Common myeloid progenitor, CD34-positive (primary cell): Measurements from ENCODE around the gene HOMER1.
"Not testable (repeated sequence)": the region's sequence is repeated elsewhere in the genome, so short reads cannot be mapped to it uniquely, and the experiment has no call there.

Experiments
- CTCF ChIA-PET: fragments of 350-600 bp; sonication (Branson Sonifier 250); formaldehyde crosslinking; loops from one replicate; lab custom pipeline; 2021; ENCODE audit warnings: antibody characterized with exemption; lab: Charles Lee
- POLR2A ChIA-PET: fragments of 350-600 bp; sonication (Branson Sonifier 250); formaldehyde crosslinking; loops from one replicate; lab custom pipeline; 2021; ENCODE audit warnings: antibody characterized with exemption; lab: Charles Lee
- DNase-seq, 3 donors: peaks; one replicate each; pipeline versions ENCODE4 v3.0.0 to v3.0.0-alpha.2; 2013
- H3K27ac ChIP-seq, 2 experiments: 1 replicate in 1 of 2; 2 replicates in 1 of 2; pipeline ENCODE4 v1.7.0; 2013; ENCODE audit warnings: inconsistent platforms in 2 of 2, low read length in 2 of 2, mild to moderate bottlenecking in 2 of 2, low read depth in 1 of 2, moderate library complexity in 1 of 2; ENCODE audit not compliant: severe bottlenecking in 2 of 2, insufficient read depth in 1 of 2, poor library complexity in 1 of 2
- H3K27me3 ChIP-seq, 5 experiments: replicated peaks in 2 of 5; 1 replicate in 3 of 5; 2 replicates in 2 of 5; pipeline versions ENCODE4 v1.6.1 to v1.7.0; 2013; ENCODE audit warnings: low read length in 4 of 5, mild to moderate bottlenecking in 2 of 5, moderate library complexity in 2 of 5, inconsistent platforms in 1 of 5; ENCODE audit not compliant: insufficient read depth in 5 of 5, control insufficient read depth in 4 of 5
- H3K36me3 ChIP-seq, 4 experiments: 1 replicate in 2 of 4; 2 replicates in 2 of 4; pipeline versions ENCODE4 v1.6.1 to v1.7.0; 2013; ENCODE audit warnings: low read length in 3 of 4, control low read depth in 1 of 4, mild to moderate bottlenecking in 1 of 4; ENCODE audit not compliant: control insufficient read depth in 4 of 4, insufficient read depth in 4 of 4
- H3K4me1 ChIP-seq, 4 experiments: 1 replicate in 3 of 4; 2 replicates in 1 of 4; pipeline versions ENCODE4 v1.6.1 to v1.7.1; 2013; ENCODE audit warnings: low read length in 3 of 4, mild to moderate bottlenecking in 3 of 4, control low read depth in 1 of 4, inconsistent platforms in 1 of 4, moderate library complexity in 1 of 4; ENCODE audit not compliant: control insufficient read depth in 4 of 4, insufficient read depth in 4 of 4; ENCODE audit errors: control extremely low read depth in 1 of 4
- H3K4me3 ChIP-seq, 7 experiments: 1 replicate in 4 of 7; 2 replicates in 3 of 7; pipeline versions ENCODE4 v1.5.1 to v1.7.0; 2013; ENCODE audit warnings: mild to moderate bottlenecking in 7 of 7, low read length in 6 of 7, moderate library complexity in 6 of 7, inconsistent platforms in 2 of 7, low read depth in 2 of 7, control low read depth in 1 of 7; ENCODE audit not compliant: insufficient read depth in 4 of 7, control insufficient read depth in 1 of 7; ENCODE audit errors: extremely low read depth in 1 of 7
- H3K9me3 ChIP-seq, 5 experiments: 1 replicate in 4 of 5; 2 replicates in 1 of 5; pipeline versions ENCODE4 v1.6.1 to v1.7.1; 2013; ENCODE audit warnings: low read length in 4 of 5, mild to moderate bottlenecking in 2 of 5, inconsistent platforms in 1 of 5, low read depth in 1 of 5, moderate library complexity in 1 of 5; ENCODE audit not compliant: control insufficient read depth in 4 of 5, insufficient read depth in 2 of 5; ENCODE audit errors: control extremely low read depth in 1 of 5
- WGBS: methylation state at CpG from one replicate; pipeline ENCODE4 v1.1.5; 2013; ENCODE audit not compliant: insufficient coverage; 5-methylcytosine and 5-hydroxymethylcytosine counted together

HOMER1 gene

GRCh38 chr5:79392776-79393175 is 121.2 kb downstream of the HOMER1 start:
- ChIA-PET CTCF (no interaction called here), POLR2A (no interaction called here)
- Histone ChIP-seq H3K36me3 (no peaks in the 10 kb centered on the region), H3K27ac (no peak overlapping the region), H3K9me3 (no peaks in the 10 kb centered on the region), H3K4me3 (no peak overlapping the region), H3K27me3 (no peaks in the 10 kb centered on the region), H3K4me1 (no peaks in the 10 kb centered on the region)
- no peak for DNase-seq
- WGBS, result no CpG with 5 or more reads among the region's 2 CpGs

GRCh38 chr5:79386679-79387078 is 127.3 kb downstream of the HOMER1 start:
- Histone ChIP-seq H3K36me3 (no peaks in the 10 kb centered on the region), H3K4me1 (no peaks in the 10 kb centered on the region), H3K27ac (no peak overlapping the region), H3K27me3 (no peaks in the 10 kb centered on the region), H3K4me3 (no peak overlapping the region), H3K9me3 (peaks cover under 1 to 10% (median 5%) of the 10 kb centered on the region in 5 experiments)
- DNase-seq, result no peak
- ChIA-PET CTCF (no interaction called here), POLR2A (no interaction called here)
- WGBS, result no CpG with 5 or more reads among the region's 1 CpG

GRCh38 chr5:79385126-79385525 is 128.8 kb downstream of the HOMER1 start:
- peaks cover 2 to 24% (median 8%) of the 10 kb centered on the region in 5 experiments for H3K9me3 ChIP-seq
- CTCF ChIA-PET, DNase-seq, H3K27ac ChIP-seq, H3K36me3 ChIP-seq, H3K27me3 ChIP-seq, H3K4me1 ChIP-seq, POLR2A ChIA-PET, H3K4me3 ChIP-seq: not testable (repeated sequence)

DNA sequence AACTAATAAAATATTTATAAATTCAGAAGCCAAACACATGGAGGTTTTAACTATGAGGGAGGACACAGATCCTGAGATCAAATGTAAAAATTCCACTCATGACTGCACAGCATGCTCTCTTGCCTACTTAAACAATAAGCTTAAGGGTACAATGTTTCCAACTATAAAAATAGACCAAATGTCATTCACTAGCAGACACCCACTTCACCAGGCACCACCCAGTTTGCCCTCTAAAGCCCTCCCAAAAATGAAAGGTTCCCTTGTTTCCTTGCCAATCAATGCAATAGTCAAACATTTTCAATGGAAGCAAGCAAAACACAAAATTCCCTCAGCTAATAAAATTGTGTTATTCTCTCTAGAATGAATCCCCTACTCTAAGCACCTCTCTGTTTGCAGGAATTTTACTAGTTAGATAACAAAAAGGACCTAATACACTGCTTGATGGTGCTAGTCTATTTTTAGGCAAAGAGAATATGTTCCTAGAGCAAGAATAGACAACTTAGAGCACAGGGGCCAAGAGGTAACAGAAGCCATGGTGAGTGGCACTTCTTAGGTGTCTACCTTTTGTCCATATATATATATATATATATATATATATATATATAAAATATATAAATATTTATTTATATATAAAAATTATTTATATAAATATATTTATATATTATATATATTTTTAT is 135.3 kb downstream of the HOMER1 start:
- POLR2A ChIA-PET, result no interaction called here

DNA sequence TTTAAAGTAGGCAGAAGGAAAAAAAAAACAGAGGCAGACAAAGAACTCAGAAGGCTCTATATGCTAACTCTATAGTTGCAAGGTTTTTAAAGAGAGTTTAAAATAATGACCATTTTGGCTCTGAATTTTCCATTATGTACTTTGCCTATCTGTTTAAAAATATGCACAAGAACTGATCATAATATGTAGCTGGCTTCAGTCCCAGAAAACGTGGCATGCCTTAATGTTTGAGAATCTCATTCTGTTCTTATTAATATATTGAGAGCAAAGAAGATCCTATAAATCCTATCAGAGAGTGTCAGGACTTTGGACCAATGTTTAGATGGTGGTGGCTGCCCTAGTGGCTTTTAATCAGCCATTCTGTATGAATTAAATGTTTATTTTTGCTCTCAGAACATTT is 156.5 kb downstream of the HOMER1 start:
- Histone ChIP-seq H3K4me1 (no peaks in the 10 kb centered on the region), H3K4me3 (no peak overlapping the region), H3K27me3 (no peaks in the 10 kb centered on the region), H3K27ac (no peak overlapping the region), H3K9me3 (peaks cover 0 to 2% (median 0%) of the 10 kb centered on the region in 5 experiments), H3K36me3 (no peaks in the 10 kb centered on the region)
- no CpG with 5 or more reads among the region's 1 CpG for WGBS
- no peak for DNase-seq
- ChIA-PET CTCF (no interaction called here), POLR2A (no interaction called here)

More for the DNA sequence above, 135.3 kb downstream of the HOMER1 start:
- no peaks in the 10 kb centered on the region for H3K36me3 ChIP-seq
- H3K4me1 ChIP-seq, result no peaks in the 10 kb centered on the region
- peaks cover 2 to 29% (median 8%) of the 10 kb centered on the region in 5 experiments for H3K9me3 ChIP-seq
- no peak for DNase-seq
- H3K4me3 ChIP-seq, result no peak overlapping the region
- CTCF ChIA-PET, result interaction anchor here (2.0 kb wide), 1 partner anchor 11 kb away, joined by 5 read pairs; no protein-coding TSS in a partner anchor
- H3K27me3 ChIP-seq, result no peaks in the 10 kb centered on the region
- no peak overlapping the region for H3K27ac ChIP-seq

- WGBS, result 100% methylated on average over 1 of the region's 2 CpGs
- CTCF ChIA-PET, result no interaction called here
- H3K36me3 ChIP-seq, result no peaks in the 10 kb centered on the region
- H3K4me3 ChIP-seq, result no peak overlapping the region
- H3K27ac ChIP-seq, result no peak overlapping the region
- no peaks in the 10 kb centered on the region for H3K9me3 ChIP-seq
- POLR2A ChIA-PET, result no interaction called here
- no peaks in the 10 kb centered on the region for H3K27me3 ChIP-seq
- H3K4me1 ChIP-seq, result no peaks in the 10 kb centered on the region
- DNase-seq, result no peak
Observed at GRCh38 chr5:79349881-79350280, 164.1 kb downstream of the HOMER1 start.

DNA sequence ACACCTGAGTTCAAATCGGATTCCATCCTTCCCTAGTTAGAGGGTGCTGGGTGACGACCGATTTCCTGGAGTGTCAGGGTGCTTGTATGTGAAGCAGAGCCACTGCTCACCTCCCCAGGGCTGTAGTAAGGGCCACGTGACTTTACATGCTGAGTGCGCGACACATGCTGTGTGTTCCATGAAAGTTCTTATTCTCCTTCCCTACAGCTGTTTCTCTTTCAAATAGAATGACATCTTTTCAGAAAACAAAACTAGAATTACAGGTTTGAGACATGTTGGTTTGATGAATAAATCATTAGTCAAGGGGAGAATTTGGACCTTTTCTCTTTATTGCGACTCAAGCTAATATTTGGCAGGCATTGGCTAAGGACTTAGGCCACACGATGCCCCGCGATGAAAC is 164.9 kb downstream of the HOMER1 start:
- Histone ChIP-seq H3K36me3 (no peaks in the 10 kb centered on the region), H3K27ac (no peak overlapping the region), H3K9me3 (no peaks in the 10 kb centered on the region), H3K27me3 (no peaks in the 10 kb centered on the region), H3K4me1 (no peaks in the 10 kb centered on the region), H3K4me3 (no peak overlapping the region)
- no peak for DNase-seq
- 96% methylated on average over 4 of the region's 10 CpGs for WGBS
- ChIA-PET CTCF (no interaction called here), POLR2A (no interaction called here)
